CD4-positive, alpha-beta T cell treated with Interleukin-2 at 100 ng/mL for 4 hours (primary cell): ENCODE data around the gene WFS1.
A peak's percentile ranks its signal among the peaks of the same experiment; 100 is the strongest.

Source experiments
- DNase-seq: peaks from one replicate; pipeline ENCODE4 v3.0.0-alpha.2; 2020; ENCODE audit warnings: low spot score

WFS1 gene

GRCh38 chr4:6269616-6270511 is at the start of gene WFS1:
Gene WFS1, plus strand, starts transcription at chr4:6269850. Its CDS starts 7,606 bp downstream, at chr4:6277456.
- peak; percentile 99 for DNase-seq

DNA sequence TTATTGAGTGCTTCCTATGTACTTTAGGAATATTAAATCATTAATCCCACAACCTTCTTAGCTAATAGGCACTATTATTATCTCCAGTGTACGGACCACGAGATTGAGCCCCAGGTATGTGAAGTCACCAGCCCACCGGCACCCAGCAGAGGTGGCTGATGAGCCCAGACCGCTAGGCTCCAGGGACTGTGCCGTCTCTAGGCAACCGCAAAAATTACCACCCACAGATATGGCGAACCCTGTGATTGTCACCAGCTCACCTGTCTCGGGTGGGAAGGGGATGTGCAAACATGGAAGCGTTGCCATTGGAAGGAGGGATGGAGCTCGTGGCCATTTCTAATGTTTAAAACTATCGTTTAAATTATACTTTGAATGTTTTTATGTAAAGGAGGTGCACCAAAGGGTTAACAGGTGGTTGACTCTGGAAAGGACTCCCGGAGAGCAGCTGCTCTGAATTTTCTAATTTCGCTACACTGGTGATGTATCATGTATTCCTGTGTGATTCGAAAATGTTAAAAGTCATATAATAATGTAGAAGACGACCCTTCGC is 48.3 kb upstream of the WFS1 start:
- no peak for DNase-seq

- DNase-seq, result peak; percentile 16
Observed at GRCh38 chr4:6221851-6222760, 47.5 kb upstream of the WFS1 start.

DNA sequence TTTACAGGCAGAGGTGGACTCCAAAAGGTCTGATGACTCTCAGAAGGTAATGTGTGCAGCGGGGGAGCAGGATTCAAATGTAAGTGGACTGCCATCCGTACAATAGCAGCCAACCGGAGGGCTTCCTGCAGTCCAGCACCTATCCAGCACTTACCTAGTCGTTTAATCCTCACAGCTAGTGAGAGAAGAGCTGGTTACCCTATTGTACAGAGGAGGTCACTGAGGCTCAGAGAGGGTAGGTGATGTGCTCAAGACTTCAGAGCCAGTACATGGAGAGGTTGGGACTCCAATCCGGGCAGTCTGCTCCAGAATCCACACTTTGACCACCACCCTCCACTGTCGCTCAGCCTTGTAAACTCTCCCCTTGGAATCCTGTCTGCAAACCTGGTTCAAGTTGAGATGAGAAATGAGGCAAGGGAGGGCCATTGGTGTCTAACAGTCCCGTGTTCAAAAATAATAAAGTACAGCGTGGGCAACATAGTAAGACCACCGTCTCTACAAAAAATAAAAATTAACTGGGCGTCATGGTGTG is 46.8 kb upstream of the WFS1 start:
- DNase-seq, result no peak

DNA sequence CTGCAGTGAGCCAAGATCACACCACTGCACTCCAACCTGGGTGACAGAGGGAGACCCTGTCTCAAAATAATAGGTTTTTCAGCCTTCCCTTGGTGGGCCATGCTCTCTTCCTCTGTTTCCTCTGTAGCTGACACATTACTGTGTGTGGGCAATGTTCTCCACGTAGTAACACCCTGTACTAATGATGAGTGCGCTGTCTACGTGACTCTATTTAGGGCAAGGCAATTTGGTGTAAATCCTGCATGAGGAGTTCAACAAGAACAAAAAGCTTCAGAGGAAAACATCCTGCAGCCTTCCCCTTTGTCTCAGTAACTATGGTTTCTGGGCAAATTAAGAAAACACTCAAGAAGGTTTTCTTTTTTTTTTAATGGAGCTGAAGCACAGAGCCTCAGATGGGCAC is 44.9 kb upstream of the WFS1 start:
- no peak for DNase-seq

- DNase-seq, result peak; percentile 11
Observed at GRCh38 chr4:6225469-6225868, 44.2 kb upstream of the WFS1 start.

DNA sequence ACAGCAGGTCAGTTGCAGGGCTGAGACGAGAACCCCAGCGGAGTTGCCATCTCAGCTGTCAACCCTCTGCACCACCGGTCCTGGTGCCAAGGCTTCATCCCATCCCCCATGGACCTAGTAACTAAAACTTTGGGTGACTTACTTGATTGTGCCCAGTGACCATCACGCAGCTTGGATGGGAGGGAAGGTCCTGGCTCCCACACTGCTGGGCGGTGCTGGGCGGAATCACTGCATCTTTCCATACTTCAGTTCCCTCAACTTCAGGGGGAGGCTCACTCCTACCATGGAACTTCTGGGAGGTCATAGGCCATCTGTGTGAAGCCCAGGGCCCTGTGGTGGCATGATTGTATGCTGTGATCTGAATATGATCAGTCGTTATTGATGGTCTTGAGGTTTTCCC is 43.1 kb upstream of the WFS1 start:
- no peak for DNase-seq

DNA sequence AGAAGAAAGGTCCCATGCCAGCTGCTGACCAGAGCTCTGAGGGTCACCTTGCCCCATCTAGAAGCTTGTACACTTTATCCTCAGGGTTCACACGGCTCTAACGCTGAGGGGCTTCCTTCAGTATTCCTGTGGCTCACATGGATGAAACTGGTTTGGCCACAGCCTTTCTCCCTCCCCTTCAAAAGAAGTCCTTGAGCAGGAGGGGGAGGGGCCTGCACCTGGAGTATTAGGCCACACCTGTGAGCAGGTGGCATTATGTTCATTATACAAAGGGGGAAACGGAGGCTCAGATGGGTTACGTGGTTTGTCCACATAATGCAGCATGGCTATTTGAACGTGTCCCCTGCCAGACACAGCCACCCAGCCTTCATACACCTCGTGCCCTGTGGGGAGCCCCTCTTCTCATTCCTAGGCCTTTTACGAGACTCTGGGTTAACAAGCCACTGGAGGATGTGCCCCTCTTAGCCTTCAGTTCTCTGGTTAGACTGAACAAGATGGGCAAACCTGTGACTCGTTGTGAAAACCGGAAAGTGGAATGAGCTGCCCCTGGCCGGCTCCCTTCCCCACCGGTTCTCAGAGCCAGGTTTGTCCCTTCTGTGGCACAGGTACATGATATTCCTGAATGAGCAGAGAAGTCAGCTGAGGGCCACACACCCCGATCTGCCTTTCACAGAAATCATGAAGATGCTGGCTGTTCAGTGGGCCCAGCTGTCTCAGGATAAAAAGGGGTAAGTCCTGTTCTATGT is 42.1 kb upstream of the WFS1 start:
- DNase-seq, result no peak

GRCh38 chr4:6228158-6229067 is 41.2 kb upstream of the WFS1 start:
- no peak for DNase-seq

DNA sequence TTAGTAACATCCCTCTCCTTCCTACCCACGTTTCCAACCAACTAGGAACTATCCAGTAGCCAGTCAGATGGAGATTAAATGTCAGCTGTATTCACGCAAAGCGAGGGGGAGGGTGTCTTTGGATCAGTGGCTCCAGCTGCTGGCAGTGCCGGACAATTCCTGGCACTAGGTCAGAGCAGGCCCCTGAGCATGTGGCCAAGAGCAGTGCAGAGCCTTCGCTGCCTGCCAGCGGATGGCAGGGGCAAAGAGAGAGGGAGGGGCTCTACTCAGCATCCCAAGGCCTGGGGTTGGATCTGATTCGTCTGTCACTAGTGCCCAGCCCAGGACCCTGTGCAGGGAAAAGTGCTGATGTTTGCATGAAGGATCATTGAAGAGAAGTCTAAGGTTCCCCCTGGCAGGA is 40.6 kb upstream of the WFS1 start:
- DNase-seq, result no peak

GRCh38 chr4:6229671-6230501 is 39.8 kb upstream of the WFS1 start:
- no peak for DNase-seq

DNA sequence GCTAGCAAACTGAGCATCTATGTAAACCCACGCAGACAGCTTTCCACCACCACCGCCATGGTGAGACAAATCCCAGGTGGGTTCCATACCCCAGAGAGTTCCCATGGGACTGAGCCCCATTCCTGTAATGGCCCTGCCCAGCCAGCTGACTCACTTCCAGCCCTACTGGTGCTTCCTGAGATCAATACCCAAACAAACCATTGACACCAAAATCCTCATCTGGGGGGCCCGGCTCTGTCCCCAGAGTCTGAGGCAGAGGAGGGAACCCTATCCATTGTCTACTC is 39.2 kb upstream of the WFS1 start:
- DNase-seq, result no peak

DNA sequence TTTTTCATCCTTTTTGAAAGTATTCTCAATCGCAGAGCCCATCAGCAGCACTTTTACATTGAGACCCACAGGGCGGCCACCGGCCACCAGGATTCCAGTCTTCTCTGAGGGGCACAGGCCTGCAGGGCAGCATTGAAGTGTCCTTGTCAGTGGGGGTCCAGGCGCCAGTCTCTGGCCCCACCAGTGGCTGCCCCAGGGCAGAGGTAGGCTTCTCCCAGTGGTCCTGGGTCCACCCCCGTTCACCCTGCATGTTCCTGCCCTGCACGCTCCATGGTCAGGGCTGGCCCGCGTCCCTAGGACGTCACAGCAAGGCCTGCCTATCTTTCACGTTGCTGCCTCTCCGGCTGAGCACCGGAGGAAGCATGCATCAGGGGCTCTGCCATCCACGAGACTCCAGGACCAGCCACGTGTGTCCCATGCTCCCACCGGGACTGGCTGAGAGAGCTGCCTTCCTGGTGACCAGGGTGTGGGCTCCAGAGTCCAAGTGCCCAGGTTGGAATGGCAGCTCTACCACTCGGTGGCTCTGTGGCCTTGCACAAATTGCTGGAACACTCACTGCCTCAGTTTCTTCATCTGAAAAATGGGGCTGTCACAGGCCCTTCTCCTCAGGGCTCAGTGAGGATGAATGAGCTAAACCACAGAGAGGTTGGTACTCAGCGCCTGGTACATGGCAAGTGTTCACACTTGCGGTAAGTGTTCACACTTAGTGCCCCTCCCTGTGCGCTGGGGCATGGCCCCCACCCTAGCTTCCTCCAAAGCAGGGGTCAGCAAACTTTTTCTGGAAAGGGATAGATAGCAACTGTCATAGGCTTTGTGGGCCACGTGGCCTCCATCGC is 38.6 kb upstream of the WFS1 start:
- no peak for DNase-seq

GRCh38 chr4:6231663-6232165 is 37.9 kb upstream of the WFS1 start:
- DNase-seq, result no peak

GRCh38 chr4:6232836-6233785 is 36.5 kb upstream of the WFS1 start:
- DNase-seq, result no peak

DNA sequence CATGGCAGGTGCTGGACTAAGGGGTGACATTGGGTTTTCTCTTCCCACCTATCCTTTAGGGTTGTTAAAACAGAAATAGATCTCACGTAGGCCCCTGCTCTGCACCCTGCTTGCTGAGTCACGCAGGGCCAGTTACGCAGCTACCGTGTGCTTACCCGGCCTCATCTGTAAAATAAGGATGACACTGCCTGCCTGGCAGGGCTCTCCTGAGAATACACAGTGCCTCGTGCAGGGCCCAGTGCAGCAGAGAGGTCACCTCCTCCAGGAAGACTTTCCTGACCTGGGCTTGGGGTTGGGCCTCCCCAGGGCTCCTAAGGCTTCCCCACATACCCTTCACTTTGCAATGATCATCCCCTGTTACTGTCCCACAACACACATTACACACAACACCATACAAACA is 35.7 kb upstream of the WFS1 start:
- DNase-seq, result no peak

- no peak for DNase-seq
Observed at GRCh38 chr4:6235012-6235411, 34.6 kb upstream of the WFS1 start.
